Fibroblast of mammary gland (primary cell): ENCODE results near the gene MED12L.

Source experiments
- DNase-seq: peaks from one replicate; pipeline ENCODE4 v3.0.0-alpha.2; 2010; ENCODE audit warnings: low read depth
- H3K4me3 ChIP-seq: 2 replicates; pipeline ENCODE4 v1.5.1; 2011; ENCODE audit warnings: low read depth, mild to moderate bottlenecking, low read length, moderate library complexity; ENCODE audit not compliant: control insufficient read depth
- TF ChIP-seq, protein P1 (sequence below): conservative IDR thresholded peaks from 2 replicates; pipeline ENCODE4 v1.5.1; 2011; ENCODE audit warnings: low read depth, low read length, inconsistent platforms; ENCODE audit not compliant: control insufficient read depth, insufficient read depth

MED12L gene

DNA sequence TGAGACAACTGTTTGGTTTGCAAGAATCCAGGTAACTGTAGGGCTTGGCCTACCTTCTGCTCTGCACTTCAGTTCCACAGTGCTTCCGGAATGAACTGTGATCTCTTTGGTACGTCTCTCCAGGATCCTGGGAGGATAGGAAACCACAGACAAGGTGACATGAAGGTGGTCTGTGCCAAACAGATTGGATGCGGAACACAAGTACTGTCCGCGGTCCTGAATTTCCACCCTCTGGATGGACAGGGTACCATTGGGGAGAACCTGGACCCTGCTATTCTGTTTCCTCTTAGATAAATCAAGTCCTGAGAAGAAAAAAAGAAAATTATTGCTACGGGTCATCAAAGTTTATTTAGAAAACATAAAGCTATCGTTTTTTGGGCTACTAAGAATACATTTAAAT is 358.1 kb downstream of the MED12L start:
- H3K4me3 ChIP-seq, result no peak overlapping the region
- DNase-seq, result no peak
- TF ChIP-seq, protein P1, sequence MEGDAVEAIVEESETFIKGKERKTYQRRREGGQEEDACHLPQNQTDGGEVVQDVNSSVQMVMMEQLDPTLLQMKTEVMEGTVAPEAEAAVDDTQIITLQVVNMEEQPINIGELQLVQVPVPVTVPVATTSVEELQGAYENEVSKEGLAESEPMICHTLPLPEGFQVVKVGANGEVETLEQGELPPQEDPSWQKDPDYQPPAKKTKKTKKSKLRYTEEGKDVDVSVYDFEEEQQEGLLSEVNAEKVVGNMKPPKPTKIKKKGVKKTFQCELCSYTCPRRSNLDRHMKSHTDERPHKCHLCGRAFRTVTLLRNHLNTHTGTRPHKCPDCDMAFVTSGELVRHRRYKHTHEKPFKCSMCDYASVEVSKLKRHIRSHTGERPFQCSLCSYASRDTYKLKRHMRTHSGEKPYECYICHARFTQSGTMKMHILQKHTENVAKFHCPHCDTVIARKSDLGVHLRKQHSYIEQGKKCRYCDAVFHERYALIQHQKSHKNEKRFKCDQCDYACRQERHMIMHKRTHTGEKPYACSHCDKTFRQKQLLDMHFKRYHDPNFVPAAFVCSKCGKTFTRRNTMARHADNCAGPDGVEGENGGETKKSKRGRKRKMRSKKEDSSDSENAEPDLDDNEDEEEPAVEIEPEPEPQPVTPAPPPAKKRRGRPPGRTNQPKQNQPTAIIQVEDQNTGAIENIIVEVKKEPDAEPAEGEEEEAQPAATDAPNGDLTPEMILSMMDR, result no peak

DNA sequence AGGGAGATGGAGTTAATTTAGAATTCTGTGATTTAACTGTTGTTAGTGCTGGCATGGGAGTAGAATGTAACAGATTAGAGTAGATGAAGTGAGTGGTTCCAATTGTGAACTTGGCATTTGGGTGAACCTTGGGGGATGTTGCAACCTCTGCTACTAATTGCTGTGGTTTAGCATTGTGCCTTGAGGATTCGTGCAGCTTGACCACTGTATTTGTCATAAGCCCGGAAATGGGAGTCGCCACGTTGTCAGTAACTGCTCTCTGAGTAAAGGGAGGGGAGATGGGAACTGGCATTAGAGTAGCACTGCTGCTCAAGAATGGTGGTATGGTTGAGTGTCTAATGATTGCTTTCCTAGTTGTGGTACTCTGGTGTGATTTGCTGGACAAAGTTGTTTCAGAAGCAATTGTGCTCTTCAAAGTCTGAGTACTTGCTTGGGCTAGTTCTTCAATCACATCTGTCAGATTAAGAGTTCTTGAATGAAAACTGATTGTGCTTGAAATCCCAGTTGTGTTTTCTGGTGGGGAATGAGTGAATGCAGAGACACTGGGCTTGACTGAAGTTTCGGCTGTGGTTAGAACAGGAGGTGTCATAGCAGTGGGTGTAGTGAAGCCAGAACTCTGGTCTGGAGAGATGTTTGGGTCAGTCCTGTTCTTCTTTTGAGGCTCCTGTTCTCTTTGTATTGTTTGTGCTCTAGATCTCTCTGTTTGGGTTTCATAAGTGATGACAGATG is 360.0 kb downstream of the MED12L start:
- H3K4me3 ChIP-seq, result no peak overlapping the region
- TF ChIP-seq, protein P1, result no peak
- DNase-seq, result peak; percentile 96

DNA sequence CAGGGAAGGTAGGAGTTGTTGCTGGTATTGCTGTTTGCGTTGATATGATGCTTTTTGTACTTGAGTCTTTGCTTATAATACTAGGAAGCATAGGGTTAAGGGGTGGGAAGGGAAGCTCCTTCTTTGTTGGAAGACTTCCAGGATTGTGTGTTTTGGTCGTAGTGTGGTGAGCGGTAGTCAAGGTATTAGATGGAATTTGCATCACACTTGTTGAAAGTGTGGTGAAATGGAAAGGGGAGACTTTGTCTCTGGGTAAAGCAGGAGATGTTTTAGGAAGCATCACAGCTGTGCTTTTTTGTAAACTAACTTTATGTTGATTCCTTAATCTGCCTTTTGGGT is 360.5 kb downstream of the MED12L start:
- H3K4me3 ChIP-seq, result no peak overlapping the region
- TF ChIP-seq, protein P1, result no peak
- DNase-seq, result no peak

DNA sequence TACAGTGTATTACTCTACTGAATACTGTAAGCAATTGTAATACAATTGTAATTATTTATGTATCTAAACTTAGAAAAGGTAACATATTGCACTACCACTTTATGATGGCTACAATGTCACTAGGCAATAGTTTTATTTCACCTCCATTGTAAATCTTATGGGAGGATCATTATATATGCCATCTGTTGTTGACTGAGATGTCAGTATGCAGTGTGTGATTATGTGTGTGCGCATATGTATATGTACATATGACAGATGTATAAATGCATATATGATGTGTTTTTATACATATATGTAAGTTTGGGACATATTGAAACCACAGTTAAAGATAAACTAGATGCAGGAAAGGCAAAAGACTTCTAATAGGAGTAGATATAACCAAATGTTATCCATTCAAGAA is 366.9 kb downstream of the MED12L start:
- TF ChIP-seq, protein P1, result no peak
- DNase-seq, result no peak

DNA sequence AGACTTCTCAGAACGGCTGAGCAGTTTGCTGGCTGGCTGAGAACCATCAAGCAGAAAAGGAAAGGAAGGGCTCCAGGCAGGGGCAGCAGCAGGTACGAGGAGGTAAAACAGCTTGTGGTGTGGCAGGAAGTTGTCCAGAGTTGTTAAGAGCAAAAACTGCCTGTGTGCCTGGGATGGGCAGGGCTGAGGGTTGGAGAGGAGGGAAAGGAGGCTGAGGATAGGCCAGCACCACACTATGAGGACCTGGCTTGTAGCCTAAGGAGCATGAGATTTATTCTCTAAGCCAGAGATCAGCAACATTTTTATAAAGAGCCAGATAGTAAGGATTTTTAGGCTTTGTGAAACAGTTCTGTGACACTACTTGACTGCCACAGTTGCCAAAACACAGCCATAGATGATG is 367.4 kb downstream of the MED12L start:
- H3K4me3 ChIP-seq, result no peak overlapping the region
- DNase-seq, result no peak
- TF ChIP-seq, protein P1, result no peak

More for the DNA sequence above, 366.9 kb downstream of the MED12L start:
- H3K4me3 ChIP-seq, result no peak overlapping the region

DNA sequence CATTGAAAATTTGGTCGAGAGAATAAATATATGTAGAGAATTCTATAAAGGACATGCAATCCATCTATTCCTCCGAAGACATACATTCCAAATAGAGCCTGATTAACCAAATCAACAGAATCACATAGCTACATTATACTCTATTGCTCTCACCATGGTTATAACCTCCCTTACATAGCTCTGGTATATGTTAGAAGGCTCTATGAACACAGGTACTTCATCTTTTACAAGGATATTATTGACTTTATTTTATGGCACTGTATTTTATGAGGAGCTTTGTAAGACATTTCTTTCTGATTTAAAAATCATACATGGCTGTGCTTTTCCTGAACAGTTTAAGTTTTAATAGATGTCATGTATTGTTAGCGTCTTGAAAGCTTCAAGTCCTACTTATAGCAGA is 370.6 kb downstream of the MED12L start:
- no peak for DNase-seq
- TF ChIP-seq, protein P1, result no peak
- H3K4me3 ChIP-seq, result no peak overlapping the region

DNA sequence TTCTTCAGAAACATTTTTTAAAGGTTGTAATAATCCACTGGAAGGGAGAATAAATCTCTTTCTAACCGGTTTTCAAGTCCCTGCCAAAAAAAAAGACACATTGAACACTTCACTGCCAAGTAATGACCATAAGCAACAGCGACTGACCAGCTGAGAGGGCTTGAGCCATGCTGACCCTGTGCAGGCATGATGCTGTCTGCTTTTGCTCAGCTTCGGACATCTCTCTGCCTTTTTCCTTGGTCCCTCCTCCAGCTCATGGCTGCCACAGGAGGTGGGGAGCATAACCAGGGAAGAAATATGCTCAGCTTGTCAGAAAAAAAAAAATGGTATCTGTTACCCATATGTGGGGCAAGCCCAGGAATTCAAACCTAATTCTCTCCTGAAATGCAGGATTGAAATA is 373.9 kb downstream of the MED12L start:
- TF ChIP-seq, protein P1, result no peak
- no peak overlapping the region for H3K4me3 ChIP-seq
- no peak for DNase-seq
